Subcutaneous abdominal adipose tissue (tissue), 5 donors: ENCODE measurements around the gene SLC34A1.

ENCODE experiments used
- H3K27ac ChIP-seq: one replicate; pipeline ENCODE4 v1.7.0; 2013; ENCODE audit warnings: low read depth, mild to moderate bottlenecking, inconsistent platforms, low read length, moderate library complexity
- H3K27me3 ChIP-seq, 5 donors: one replicate each; pipeline ENCODE4 v1.7.0; 2013; ENCODE audit warnings: low read length in 5 of 5, inconsistent platforms in 1 of 5; ENCODE audit not compliant: control insufficient read depth in 5 of 5, insufficient read depth in 4 of 5
- H3K36me3 ChIP-seq, 5 donors: one replicate each; pipeline ENCODE4 v1.7.0; 2013; ENCODE audit warnings: low read length in 5 of 5; ENCODE audit not compliant: control insufficient read depth in 5 of 5, insufficient read depth in 5 of 5
- H3K4me1 ChIP-seq, 5 donors: one replicate each; pipeline ENCODE4 v1.7.0; 2013; ENCODE audit warnings: low read length in 5 of 5, mild to moderate bottlenecking in 3 of 5, moderate library complexity in 1 of 5; ENCODE audit not compliant: control insufficient read depth in 5 of 5, insufficient read depth in 5 of 5
- H3K4me3 ChIP-seq, 5 donors: one replicate each; pipeline ENCODE4 v1.7.0; 2013; ENCODE audit warnings: low read length in 5 of 5, low read depth in 1 of 5
- H3K9ac ChIP-seq, 5 donors: one replicate each; pipeline ENCODE4 v1.7.0; 2013; ENCODE audit warnings: low read length in 5 of 5, mild to moderate bottlenecking in 4 of 5, moderate library complexity in 3 of 5
- H3K9me3 ChIP-seq, 5 donors: one replicate each; pipeline ENCODE4 v1.7.0; 2013; ENCODE audit warnings: low read length in 5 of 5; ENCODE audit not compliant: control insufficient read depth in 5 of 5
- donor health status: healthy.
- donor health status: healthy.
- donor health status: healthy.
- donor health status: healthy.
- donor health status: healthy.

Gene SLC34A1

DNA sequence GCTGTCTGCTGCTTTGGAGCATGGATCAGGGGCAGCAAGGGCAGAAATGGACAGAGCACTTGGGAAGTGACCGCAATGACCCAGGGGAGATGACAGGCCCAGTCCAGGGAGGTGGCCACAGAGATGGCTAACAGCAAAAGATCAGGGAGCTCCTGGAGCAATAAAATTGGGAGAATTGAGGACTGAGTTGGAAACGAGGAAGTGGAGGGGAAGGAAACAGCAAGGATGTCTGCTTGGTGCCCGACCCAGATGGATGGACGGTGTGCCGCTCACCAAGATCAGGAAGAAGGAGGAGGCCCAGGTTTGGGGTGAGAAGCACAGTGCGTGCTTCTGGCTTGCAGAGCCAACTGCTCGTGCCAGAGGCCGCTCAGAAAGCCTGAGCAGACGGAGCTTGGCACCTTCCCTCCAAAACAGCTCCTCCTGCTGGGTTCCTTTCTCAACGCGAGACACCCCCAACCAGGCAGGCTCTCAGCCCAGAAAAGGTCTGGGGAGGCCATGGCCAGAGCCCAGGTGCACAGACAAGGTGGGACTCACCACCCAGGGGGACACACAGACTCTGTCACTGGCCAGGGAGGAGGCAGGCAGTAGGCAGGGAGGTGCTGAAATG, 1.7 kb upstream of the SLC34A1 start:
- Histone ChIP-seq H3K27me3 (peaks cover 6 to 29% (median 18%) of the 10 kb centered on the region in 5 donors), H3K9me3 (no peaks in the 10 kb centered on the region), H3K27ac (no peak overlapping the region), H3K9ac (no peak overlapping the region), H3K36me3 (no peaks in the 10 kb centered on the region), H3K4me3 (no peak overlapping the region), H3K4me1 (peaks cover 0 to 5% (median 0%) of the 10 kb centered on the region in 5 donors)

DNA sequence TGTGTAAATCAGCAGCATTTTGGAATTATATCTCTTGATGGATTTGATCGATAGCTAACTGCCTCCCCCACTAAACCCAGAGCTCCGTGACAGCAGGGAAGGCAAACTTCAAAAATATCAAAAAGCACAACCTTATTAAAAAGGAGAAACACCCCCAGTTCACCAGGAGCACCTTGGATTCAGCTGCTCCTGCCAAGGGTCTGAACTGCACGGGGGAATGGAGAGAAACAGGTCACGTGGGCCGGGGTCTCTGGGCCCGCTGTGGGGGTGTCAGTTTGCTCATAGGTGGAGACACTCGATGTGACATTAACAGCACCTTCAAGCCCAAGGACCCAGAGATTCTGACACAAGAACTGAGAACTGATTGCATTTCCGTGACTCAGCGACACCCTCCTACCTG, 1.1 kb upstream of the SLC34A1 start:
- H3K36me3 ChIP-seq: no peaks in the 10 kb centered on the region
- H3K4me3 ChIP-seq: no peak overlapping the region
- peaks cover 0 to 6% (median 0%) of the 10 kb centered on the region in 5 donors for H3K4me1 ChIP-seq
- no peak overlapping the region for H3K9ac ChIP-seq
- no peaks in the 10 kb centered on the region for H3K9me3 ChIP-seq
- H3K27ac ChIP-seq: no peak overlapping the region
- peaks cover 6 to 32% (median 18%) of the 10 kb centered on the region in 5 donors for H3K27me3 ChIP-seq

DNA sequence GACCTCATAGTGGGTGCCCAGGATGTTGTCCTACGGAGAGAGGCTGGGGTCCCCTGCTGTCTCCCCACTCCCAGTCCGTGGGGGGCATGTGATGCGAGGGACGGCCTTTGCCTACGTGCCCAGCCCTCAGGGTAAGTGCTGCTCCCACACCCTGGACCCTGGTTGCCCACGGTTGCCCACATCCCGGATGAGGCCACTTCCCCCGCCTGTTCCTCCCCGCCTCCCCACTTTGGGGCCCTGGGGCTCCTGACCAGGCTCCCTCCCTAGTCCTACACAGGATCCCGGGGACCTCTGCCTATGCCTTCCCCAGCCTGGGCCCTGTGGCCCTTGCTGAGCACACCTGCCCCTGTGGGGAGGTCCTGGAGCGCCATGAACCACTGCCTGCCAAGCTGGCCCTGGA, 1.5 kb downstream of the SLC34A1 start:
- Histone ChIP-seq H3K27ac (no peak overlapping the region), H3K27me3 (peaks cover 11 to 36% (median 24%) of the 10 kb centered on the region in 5 donors), H3K9me3 (no peaks in the 10 kb centered on the region), H3K4me3 (no peak overlapping the region), H3K4me1 (peaks cover 4 to 28% (median 23%) of the 10 kb centered on the region in 5 donors), H3K9ac (no peak overlapping the region), H3K36me3 (no peaks in the 10 kb centered on the region)

- H3K9ac ChIP-seq: no peak overlapping the region
- H3K4me3 ChIP-seq: no peak overlapping the region
- no peak overlapping the region for H3K27ac ChIP-seq
- no peaks in the 10 kb centered on the region for H3K36me3 ChIP-seq
- H3K9me3 ChIP-seq: no peaks in the 10 kb centered on the region
- H3K27me3 ChIP-seq: peaks cover 5 to 32% (median 19%) of the 10 kb centered on the region in 5 donors
- peaks cover 4 to 28% (median 24%) of the 10 kb centered on the region in 5 donors for H3K4me1 ChIP-seq
These were observed 2.3 kb downstream of the SLC34A1 start for GRCh38 chr5:177386542-177386941.

DNA sequence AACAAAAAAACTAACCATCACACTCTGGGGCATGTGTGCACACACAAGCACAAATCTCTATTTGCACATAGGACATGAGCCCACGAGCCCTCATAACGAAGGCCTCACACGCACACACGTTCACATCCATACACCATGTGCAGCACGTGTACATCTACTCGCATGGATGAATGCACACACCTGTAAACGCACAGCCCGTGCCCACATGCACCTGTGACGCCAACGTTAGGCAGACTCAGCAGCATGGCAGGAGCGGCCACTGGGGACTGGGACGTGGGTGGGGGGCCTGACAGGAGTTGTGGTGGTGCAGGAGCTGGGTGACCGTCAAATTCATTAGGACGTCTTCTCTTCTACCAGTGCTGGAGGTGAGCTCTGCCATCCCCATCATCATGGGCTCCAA, 3.2 kb downstream of the SLC34A1 start:
- H3K9ac ChIP-seq: no peak overlapping the region
- no peak overlapping the region for H3K27ac ChIP-seq
- H3K27me3 ChIP-seq: peaks cover 5 to 31% (median 19%) of the 10 kb centered on the region in 5 donors
- peaks cover 4 to 27% (median 24%) of the 10 kb centered on the region in 5 donors for H3K4me1 ChIP-seq
- H3K9me3 ChIP-seq: no peaks in the 10 kb centered on the region
- H3K4me3 ChIP-seq: no peak overlapping the region
- H3K36me3 ChIP-seq: no peaks in the 10 kb centered on the region

DNA sequence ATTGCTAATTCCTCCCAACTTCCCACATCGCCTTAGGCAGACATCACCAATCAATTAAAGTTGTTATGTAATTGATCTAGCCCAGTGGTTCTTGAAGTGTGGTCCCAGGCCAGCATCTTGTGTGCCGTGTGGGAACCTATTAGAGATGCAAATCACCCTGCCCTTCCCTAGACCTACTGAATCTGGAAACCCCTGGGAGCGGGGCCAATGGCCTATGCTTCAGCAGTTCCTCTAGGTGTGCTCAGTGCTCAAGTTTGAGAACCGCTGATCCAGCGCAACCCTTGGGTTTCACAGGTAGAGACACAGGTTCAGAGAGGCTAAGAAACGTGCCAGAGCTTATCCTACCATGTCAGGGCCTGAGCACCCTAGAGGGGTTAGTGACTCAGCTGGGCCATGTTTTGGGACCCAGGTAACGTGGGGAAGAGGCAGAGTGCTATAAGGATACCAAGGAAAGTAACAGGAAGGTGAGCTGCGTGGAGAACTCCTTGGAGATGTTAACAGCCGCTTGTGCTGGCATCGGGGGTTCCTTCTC, 4.4 kb downstream of the SLC34A1 start:
- H3K27ac ChIP-seq: no peak overlapping the region
- no peak overlapping the region for H3K4me3 ChIP-seq
- H3K4me1 ChIP-seq: peaks cover 4 to 26% (median 23%) of the 10 kb centered on the region in 5 donors
- H3K36me3 ChIP-seq: no peaks in the 10 kb centered on the region
- peak overlapping the region in 1 of 5 donors; percentile 23 for H3K9ac ChIP-seq
- peaks cover 5 to 29% (median 14%) of the 10 kb centered on the region in 5 donors for H3K27me3 ChIP-seq
- H3K9me3 ChIP-seq: no peaks in the 10 kb centered on the region

DNA sequence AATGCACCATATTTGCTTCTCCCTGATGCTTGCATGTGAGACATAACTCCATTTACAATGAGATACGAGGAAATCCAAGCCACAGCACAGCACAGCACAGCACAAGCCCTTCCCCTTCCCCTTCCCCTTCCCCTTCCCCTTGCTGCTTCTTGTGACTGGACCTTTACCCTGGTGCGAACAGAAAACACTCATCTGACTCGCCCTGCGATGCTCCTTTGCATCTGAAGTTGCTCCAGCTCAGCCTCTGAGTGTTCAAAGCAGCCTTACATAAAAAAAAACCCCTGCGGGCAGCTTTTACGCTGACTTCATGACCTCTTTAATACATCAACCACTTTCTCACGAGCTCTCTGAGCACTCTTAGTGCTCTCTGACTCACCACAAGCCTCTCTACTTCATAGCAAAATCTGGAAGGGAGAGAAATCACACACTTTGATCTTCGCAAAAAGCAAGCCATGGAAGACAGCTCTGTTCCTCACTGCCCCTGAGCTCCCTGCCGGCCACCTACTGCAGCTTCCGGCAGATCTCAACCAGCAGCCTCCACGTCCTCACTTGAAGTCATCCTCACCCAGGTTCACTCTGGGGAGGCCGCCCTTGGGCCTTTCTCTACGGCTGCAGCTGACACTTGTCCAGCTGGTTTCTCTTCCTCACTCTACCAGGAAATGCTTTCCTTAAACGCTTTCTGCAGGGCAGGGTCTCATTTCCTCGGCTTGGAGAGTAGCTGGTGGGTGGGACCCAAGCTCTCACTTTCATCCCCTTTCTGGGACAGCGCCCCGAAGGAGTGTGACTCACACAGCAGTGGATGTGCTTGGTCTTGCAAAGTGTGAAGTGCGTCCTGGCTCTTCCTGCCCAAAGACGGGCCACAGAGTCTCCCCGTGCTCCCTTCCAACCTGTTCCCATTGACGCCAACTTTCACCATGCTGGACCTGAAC, 5.3 kb downstream of the SLC34A1 start:
- no peaks in the 10 kb centered on the region for H3K36me3 ChIP-seq
- peaks cover 5 to 30% (median 13%) of the 10 kb centered on the region in 5 donors for H3K27me3 ChIP-seq
- H3K9ac ChIP-seq: no peak overlapping the region
- H3K4me1 ChIP-seq: peaks cover 4 to 26% (median 23%) of the 10 kb centered on the region in 5 donors
- peak overlapping the region in 2 of 5 donors; percentile 8 to 20 for H3K4me3 ChIP-seq
- no peak overlapping the region for H3K27ac ChIP-seq
- H3K9me3 ChIP-seq: no peaks in the 10 kb centered on the region

- Histone ChIP-seq H3K4me3 (no peak overlapping the region), H3K27ac (no peak overlapping the region), H3K9me3 (no peaks in the 10 kb centered on the region), H3K36me3 (no peaks in the 10 kb centered on the region), H3K4me1 (peaks cover 4 to 26% (median 23%) of the 10 kb centered on the region in 5 donors), H3K9ac (peak overlapping the region in 1 of 5 donors; percentile 15), H3K27me3 (peaks cover under 1 to 21% (median 13%) of the 10 kb centered on the region in 5 donors)
These were observed 6.4 kb downstream of the SLC34A1 start for GRCh38 chr5:177390363-177391300.

GRCh38 chr5:177392765-177393164, 8.5 kb downstream of the SLC34A1 start:
- no peaks in the 10 kb centered on the region for H3K9me3 ChIP-seq

More at GRCh38 chr5:177392765-177393164, 8.5 kb downstream of the SLC34A1 start:
- Histone ChIP-seq H3K27me3 (peaks cover 0 to 29% (median 12%) of the 10 kb centered on the region in 5 donors), H3K4me1 (peaks cover 4 to 26% (median 23%) of the 10 kb centered on the region in 5 donors), H3K4me3 (no peak overlapping the region), H3K36me3 (no peaks in the 10 kb centered on the region), H3K9ac (no peak overlapping the region), H3K27ac (no peak overlapping the region)
